Fibroblast of gingiva (primary cell): ENCODE measurements around the gene CCAR1.
"Not testable (repeated sequence)": the region's sequence is repeated elsewhere in the genome, so short reads cannot be mapped to it uniquely, and the experiment has no call there.

Experiments
- DNase-seq: peaks from one replicate; pipeline ENCODE4 v3.0.0-alpha.2; 2011; ENCODE audit warnings: low read depth

The CCAR1 gene

DNA sequence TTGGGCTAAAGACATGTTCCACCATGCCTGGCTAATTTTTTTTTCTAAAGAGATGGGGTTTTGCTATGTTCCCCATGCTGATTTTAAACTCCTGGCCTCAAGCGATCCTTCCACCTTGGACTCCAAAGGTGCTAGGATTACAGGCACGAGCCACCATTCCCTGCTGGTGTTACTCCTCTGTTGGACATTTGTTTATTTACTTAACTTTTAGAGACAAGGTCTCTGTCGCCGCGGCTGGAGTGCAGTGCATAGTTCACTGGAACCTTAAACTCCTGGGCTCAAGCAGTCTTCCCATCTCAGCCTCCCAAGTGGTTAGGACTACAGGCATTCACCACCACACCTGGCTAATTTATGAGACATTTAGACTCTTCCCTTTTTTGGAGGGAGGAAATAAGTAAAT is 38.9 kb downstream of the CCAR1 start:
- DNase-seq, result no peak

DNA sequence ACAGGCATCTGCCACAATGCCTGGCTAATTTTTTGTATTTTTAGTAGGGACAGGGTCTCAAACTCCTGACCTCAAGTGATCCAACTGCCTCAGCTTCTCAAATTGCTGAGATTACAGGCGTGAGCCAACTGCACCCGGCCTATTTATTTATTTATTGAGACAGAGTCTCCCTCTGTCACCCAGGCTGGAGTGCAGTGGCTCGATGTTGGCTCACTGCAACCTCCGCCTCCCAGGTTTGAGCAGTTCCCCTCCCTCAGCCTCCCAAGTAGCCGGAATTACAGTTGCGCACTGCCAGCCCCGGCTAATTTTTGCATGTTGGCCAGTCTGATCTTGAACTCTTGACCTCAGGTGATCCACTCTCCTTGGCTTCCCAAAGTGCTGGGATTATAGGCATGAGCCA is 46.4 kb downstream of the CCAR1 start:
- DNase-seq, result not testable (repeated sequence)

DNA sequence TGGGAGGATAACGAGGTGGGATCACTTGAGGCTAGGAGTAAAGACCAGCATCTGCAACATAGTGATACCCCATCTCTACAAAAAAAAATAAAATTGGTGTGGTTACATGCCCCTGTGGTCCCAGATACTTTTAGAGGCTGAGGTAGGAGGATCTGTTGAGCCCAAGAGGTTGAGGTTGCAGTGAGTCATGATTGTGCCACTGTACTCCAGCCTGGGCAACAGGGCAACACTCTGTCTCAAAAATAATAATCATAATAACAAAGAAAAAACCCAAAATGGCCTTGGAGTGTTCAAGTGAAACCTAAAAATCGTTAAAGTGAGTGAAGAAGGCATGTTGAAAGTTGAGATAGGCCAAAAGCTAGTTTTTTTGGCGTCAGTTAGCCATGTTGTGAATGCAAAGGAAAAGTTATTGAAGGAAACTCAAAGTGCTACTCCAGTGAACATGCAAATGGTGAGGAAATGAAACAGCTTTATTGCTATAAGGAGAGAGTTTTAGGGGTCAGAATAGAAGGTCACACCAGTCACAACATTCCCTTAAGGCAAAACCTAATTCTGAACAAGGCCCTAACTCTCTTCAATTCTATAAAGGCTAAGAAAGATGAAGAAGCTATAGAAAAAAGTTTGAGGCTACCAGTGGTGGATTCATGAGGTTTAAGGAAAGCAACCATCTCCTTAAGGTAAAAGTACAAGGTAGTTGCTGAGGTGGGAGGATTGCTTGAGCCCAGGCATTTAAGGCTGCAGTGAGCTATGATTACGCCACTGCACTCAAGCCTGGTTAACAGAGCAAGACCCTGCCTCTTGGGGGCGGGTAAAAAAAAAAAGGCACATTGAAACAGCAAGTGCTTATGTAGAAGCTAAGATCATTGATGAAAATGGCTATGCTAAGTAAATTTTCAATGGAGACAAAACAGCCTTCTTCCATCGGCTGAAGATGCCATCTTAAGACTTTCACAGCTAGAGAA is 60.9 kb downstream of the CCAR1 start:
- DNase-seq, result no peak

DNA sequence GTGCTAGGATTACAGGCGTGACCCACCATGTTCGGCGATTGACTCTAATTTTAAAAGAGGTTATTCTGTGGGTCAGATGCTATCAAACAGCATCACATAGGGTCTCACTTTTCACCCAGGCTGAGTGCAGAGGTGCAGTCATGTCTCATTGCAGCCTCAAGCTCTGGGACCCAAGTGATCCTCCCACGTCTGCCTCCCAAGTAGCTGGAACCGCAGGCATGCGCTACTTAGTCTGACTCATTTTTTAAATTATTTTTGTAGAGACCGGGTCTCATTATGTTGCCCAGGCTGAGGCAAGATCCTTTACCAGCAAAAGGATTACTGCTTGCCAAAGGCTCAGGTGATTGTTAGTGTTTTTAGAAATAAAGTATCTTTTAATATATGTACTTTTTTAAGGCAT is 63.4 kb downstream of the CCAR1 start:
- no peak for DNase-seq

DNA sequence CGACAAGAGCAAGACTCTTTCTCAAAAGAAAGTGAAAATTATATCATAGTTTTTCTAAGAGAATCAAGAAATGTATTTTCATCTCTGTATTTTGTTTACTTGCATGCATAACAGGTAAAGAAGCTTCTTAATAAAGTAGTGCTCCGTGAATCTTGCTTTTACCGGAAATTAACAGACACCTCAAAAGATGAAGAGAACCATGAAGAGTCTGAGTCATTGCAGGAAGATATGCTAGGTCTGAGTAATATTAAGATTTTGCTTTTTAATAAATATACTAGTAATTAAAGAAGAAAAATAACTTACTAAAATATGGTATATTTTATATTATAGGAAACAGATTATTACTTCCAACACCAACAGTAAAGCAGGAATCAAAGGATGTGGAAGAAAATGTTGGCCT is 66.8 kb downstream of the CCAR1 start:
- no peak for DNase-seq

DNA sequence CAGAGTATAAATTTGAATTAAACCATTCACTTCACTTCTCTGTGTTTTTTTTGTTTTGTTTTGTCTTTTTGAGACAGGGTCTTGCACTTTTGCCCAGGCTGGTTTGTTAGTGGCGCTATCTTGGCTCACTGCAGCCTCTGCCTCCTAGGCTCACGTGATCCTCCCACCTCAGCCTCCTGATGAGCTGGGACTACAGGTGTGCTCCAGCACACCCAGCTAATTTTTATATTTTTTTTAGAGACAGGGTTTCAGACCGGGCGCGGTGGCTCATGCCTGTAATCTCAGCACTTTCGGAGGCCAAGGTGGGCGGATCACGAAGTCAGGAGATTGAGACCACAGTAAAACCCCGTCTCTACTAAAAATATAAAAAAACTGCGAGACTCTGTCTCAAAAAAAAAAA is 69.4 kb downstream of the CCAR1 start:
- no peak for DNase-seq

DNA sequence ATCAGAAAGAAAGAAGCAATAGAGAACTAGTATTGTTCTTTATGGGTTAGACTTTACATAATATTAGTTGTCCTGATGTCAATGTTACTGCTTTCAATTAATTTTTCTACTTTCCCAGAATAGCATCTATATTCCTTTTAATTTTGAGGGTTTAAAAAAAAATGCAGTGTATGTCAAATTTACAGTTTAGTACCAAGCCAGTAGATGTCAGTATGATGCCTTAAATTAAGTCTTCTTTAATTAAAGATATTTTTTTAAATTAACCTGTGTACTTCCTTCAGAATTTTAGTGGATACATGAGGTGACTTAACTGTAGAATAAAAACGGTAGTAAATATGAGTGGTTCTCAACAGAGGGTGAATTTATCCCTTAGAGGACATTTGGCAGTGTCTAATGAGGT is 71.1 kb downstream of the CCAR1 start:
- DNase-seq, result peak; percentile 9

DNA sequence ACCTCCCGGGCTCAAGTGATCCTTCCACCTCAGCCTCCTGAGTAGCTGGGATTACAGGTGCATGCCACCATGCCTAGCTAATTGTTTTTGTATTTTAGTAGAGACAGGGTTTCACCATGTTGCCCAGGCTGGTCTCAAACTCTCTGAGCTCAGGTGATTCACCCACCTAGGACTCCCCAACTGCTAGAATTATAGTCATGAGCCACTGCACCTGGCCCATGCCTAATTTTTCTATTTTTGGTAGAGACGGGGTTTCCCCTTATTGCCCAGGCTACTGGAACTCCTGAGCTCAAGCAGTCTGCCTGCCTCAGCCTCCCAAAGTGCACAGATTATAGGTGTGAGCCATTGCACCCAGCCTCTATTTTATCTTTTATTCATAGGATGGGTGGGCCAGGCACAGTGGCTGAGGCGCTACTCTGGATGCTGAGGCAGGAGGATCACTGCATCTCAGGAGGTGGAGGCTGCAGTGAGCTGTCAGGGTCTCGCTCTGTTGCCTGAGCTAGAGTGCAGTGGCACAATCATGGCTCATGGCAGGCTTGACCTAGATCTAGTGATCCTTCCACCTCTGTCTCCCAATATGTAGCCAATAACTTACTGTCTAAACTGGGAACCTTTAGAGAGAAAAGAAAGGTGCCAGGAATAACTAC is 75.0 kb downstream of the CCAR1 start:
- DNase-seq, result no peak

DNA sequence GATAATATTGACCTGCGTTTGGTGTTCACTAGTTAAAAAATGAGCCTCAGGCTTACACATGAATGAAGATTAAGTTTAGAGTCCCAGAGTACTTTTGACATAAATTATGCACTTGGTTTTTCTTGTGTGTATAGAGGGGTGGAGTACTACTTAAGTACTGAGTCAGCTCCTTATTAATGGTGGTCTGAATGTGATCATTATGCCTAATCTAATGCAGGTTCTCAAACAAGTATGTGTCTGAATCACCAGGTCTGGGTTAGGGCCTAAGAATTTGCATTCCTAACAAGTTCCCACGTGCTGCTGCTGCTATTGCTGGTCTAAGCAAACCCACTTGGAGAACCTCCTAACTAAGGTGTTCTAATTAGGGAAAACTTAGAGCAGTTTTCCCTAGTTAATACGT is 75.6 kb downstream of the CCAR1 start:
- DNase-seq, result peak; percentile 3

DNA sequence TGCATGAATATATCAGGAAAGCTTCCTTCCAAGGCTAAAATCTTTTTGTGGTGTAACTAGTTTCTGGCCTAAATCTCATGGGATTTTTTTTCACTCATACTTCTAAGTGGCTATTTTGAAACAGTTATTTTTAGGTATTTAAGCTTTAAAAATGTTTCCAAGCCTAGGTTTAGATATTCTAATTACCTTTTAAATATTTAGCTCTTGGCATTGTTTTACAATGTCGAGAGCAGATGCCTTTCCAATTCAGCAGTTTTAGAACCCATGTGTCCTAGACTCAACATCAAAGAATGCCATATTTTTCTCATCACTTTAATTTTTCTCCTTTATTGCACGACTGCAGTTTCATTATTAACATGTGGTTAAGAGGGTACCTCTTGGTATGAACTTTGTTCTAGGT is 79.2 kb downstream of the CCAR1 start:
- peak; percentile 33 for DNase-seq

DNA sequence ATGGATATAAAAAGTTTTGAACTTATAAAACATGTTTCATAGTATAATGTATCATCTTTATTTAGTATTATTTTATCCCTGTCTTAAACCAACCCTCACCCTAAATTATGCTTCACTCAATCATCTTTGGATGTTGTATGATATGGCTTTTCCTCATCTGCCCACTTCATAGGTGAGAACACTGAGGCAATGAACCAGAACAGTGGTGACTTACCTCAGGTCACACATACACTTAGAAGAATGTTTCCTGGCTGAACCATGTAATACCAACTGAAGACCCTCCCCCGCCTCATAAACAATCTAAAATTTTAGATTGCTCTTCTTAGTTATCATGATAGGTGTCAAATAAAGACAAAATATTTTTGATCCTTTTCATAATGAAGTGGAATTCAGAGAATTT is 83.7 kb downstream of the CCAR1 start:
- no peak for DNase-seq

DNA sequence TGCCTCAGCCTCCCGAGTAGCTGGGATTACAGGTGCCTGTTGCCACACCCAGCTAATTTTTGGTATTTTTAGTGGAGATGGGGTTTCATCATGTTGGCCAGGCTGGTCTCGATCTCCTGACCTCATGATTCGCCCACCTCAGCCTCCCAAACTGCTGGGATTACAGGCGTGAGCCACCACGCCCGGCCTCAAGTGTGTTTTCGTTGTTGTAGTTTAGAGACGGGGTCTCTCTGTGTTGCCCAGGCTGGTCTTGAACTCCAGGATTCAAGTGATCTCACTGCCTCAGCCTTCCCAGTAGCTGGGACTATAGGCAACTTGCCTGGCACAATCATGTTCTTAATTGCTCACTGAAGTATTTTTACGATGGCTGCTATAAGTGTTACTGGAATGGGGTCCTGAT is 89.8 kb downstream of the CCAR1 start:
- not testable (repeated sequence) for DNase-seq

DNA sequence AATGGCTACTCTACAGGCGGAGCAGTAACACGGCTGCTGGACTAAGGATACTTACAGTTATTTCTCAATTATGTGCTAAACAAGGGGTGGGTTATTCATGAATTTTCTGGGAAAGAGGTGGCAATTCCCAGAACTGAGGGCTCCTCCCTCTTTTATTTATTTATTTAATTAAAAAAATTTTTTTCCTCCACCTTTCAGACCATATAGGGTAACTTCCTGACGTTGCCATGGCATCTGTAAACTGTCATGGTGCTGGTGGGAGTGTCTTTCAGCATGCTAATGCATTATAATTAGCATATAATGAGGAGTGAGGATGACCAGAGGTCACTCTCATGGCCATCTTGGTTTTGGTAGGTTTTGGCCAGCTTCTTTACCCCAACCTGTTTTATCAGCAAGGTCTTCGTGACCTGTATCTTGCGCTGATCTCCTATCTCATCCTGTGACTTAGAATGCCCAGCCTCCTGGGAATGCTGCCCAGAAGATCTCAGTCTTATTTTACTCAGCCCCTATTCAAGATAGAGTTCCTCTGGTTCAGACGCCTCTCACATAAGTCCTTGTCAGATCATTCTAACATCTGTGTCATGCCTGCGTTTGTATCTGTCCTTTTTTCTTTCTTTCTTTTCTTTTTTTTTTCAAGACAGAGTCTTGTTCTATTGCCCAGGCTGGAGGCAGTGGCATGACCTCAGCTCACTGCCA is 90.4 kb downstream of the CCAR1 start:
- DNase-seq, result no peak

DNA sequence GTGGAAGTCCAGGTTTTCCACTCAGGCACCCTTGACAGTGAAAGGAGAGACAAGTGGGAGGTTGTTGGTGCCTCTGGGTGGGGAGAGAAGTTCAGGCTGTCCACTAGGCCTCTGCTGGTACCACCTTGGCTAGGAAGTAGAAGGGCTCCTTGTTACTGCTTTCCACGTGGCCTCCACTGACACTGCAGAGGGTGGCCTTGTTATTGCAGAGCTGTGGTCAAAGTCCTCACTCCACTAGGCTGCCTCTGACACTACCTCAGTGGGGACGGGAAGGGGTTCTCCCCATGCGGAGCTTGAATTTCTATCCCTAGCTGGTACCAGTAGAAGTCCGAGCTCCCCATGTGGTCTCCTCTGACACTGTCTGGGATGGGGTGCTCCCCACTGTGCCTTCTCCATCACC is 91.4 kb downstream of the CCAR1 start:
- no peak for DNase-seq

DNA sequence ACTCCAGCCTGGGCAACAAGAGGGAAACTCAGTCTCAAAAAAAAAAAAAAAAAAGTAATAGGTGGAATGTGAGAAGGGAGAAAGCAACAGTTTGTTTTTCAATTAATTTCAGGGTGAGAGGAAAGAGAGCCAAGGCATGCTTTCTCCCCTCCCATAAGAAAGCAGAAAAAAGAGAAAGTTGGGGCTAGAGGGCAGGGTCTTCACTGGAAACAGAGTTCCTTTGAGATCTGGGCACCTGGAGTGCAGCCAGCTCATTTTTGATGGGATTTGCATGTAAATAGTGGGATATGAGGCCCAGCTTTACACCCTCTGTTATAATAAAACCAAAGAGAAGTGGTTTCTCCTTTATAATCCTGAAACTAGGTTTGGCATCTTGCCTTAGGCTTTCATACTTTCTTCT is 92.5 kb downstream of the CCAR1 start:
- DNase-seq, result no peak

DNA sequence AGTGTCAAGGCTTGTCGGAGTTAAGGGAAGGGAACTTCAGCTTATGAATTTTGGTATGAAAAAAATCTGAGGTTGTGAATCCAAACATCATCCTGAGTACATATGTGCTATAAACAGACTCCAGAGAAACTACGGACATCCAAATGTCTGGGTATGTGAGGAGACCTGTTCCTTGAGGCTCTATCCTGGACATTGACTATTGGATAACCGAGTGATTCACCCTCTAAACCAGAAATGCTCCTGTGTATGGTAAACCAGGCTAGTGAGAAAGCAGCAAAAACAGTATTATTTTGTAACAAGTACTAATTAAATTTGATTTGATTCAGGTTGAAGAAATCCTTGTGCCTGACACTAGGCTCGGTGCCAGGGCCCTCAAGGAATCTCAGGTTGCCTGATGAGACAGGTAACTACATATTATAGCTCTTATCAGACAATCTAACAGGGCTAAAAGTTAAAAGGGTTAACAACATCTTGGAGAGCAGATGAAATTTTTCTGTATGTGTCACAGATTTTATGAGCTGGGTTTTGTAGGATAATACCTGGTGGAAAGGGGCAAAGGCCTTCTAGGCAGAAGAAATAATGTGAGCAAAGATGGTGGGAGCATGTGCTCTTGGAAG is 95.9 kb downstream of the CCAR1 start:
- no peak for DNase-seq

DNA sequence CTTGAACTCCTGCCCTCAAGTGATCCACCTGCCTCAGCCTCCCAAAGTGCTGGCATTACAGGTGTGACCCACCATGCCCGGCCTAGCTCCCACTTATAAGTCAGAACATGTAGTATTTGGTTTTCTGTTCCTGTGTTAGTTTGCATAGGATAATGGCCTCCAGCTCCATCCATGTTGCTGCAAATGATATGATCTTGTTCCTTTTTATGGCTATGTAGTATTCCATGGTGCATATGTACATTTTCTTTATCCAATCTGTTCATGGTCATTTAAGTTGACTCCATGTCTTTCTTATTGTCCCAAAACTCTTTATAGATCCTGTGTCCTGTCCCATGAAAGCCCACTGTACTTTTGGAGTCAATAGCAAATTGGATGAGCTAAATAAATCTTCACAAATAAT is 99.3 kb downstream of the CCAR1 start:
- not testable (repeated sequence) for DNase-seq

DNA sequence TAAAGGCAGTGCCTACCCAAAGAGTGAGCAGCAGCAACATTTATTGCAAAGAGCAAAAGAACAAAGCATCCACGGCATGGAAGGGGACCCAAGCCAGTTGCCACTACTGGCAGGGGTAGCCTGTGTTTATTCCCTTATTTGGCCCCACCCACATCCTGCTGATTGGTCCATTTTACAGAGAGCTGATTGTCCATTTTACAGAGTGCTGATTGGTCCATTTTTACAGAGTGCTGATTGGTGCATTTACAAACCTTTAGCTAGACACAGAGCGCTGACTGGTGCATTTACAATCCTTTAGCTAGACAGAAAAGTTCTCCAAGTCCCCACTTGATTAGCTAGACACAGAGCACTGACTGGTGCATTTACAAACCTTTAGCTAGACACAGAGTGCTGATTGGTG is 101.6 kb downstream of the CCAR1 start:
- DNase-seq, result not testable (repeated sequence)

DNA sequence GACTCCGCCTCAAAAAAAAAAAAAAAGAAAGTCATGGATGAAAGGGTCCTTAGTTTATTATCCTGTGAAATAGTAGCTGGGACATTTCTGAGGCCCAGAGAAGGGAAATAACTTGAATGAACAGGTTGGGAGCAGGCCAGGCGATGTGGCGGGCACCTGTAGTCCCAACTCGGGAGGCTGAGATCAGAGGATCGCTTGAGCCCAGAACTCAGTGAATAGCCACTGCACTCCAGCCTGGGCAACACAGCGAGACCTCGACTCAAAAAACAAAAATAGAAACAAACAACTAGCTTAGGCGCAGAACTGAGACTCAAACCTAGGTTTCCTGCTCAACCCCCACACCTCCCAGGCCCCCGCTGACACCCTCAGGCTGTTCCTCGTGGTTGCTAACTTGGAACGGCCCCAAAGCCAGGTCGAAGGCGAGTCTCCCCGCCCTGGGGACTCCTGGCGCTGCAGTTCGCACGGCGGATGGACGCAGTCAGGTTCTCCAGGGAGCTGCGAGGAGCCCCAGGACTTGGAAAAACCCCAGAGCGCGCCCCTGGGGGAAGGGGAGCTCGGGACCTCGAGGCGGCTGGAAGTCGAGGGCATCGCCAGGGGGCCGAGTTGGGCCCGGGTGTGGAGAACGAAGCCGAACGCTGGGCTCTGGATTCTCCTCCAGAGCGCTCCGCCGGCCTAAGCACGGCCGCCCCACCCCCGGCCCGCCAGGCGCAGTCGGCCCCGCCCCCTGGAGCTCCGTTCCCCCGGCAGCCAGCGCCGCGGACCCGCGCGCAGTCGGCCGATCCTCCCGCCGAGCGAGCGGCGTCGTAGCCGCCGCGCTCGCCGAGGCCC is 105.9 kb downstream of the CCAR1 start, which contains the start of gene STOX1:
Gene STOX1, plus strand, starts transcription at position 768 of the 828 bp plus-strand sequence. CDS start 93 bp downstream, outside the sequence.
- peak; percentile 33 for DNase-seq

DNA sequence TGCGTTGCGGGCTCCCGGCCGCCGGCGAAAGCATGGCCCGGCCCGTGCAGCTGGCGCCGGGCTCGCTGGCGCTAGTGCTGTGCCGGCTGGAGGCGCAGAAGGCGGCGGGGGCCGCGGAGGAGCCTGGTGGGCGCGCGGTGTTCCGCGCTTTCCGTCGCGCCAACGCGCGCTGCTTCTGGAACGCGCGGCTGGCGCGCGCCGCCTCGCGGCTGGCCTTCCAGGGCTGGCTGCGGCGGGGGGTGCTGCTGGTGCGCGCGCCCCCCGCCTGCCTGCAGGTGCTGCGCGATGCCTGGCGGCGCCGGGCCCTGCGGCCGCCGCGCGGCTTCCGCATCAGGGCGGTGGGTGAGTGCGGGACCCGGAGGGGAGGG is 106.5 kb downstream of the CCAR1 start:
- not testable (repeated sequence) for DNase-seq

DNA sequence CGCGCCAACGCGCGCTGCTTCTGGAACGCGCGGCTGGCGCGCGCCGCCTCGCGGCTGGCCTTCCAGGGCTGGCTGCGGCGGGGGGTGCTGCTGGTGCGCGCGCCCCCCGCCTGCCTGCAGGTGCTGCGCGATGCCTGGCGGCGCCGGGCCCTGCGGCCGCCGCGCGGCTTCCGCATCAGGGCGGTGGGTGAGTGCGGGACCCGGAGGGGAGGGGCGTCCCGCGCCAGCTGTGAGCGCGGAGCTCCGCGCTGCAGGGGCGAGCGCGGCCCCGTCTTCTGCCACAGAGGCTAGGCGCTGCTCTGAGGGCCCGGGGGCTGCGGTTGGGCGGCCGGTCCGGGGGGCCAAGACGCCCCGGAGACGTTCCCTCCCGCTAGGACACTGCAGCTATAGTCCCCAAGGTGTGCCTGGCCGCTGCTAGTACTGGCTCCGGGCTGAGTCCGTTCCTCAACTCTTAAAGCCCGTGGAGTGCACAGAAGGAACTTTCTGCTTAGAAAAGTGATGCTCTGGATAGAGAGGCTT is 107.1 kb downstream of the CCAR1 start:
- not testable (repeated sequence) for DNase-seq
